HEK293 (cell line): ENCODE data around the gene SLC29A1.

ENCODE experiments used
- CTCF ChIA-PET: fragments of 350-600 bp; formaldehyde crosslinking; extraction: SDS; loops from one replicate; lab custom pipeline; 2021; ENCODE audit warnings: antibody characterized with exemption; lab: Yijun Ruan, JAX
- POLR2A ChIA-PET: fragments of 300-600 bp; formaldehyde crosslinking; extraction: SDS; loops from one replicate; lab custom pipeline; 2020; ENCODE audit warnings: antibody characterized with exemption, inconsistent platforms; lab: Yijun Ruan, JAX
- H3K27ac ChIP-seq: fragments of 200-500 bp; sonication (Bioruptor generic); 2 replicates; pipeline ENCODE4 v1.5.1; 2014; ENCODE audit warnings: low read depth, low read length, control low read depth, inconsistent platforms; ENCODE audit errors: extremely low read depth
- H3K36me3 ChIP-seq, 2 experiments: fragments of 200-500 bp in 1 of 2; sonication (Bioruptor generic) in 1 of 2; 1 replicate in 1 of 2; 2 replicates in 1 of 2; pipeline ENCODE4 v1.5.1; 2014 to 2017; ENCODE audit warnings: inconsistent platforms in 2 of 2, low read length in 2 of 2; ENCODE audit not compliant: control insufficient read depth in 2 of 2, insufficient read depth in 1 of 2
- H3K4me1 ChIP-seq: fragments of 200-500 bp; sonication (Bioruptor generic); 2 replicates; pipeline ENCODE4 v1.5.1; 2014; ENCODE audit warnings: mild to moderate bottlenecking, low read length, inconsistent platforms; ENCODE audit not compliant: control insufficient read depth, insufficient read depth
- H3K4me3 ChIP-seq: 2 replicates; pipeline ENCODE4 v1.5.1; 2011; ENCODE audit warnings: low read depth, mild to moderate bottlenecking, control low read depth, low read length, moderate library complexity
- H3K9me3 ChIP-seq: fragments of 200-500 bp; sonication (Bioruptor generic); 2 replicates; pipeline ENCODE4 v1.5.1; 2014; ENCODE audit warnings: low read depth, low read length, inconsistent platforms; ENCODE audit not compliant: control insufficient read depth, insufficient read depth
- GLIS1 ChIP-seq: fragments of 450-650 bp; formaldehyde crosslinking; IDR thresholded peaks from 2 replicates; pipeline ENCODE4 v1.5.1; 2016; ENCODE audit warnings: missing biosample characterization, missing genetic modification characterization
- HOXC10 ChIP-seq: sonication (generic); formaldehyde crosslinking; IDR thresholded peaks from 2 replicates; pipeline ENCODE4 v1.8.1; 2023; ENCODE audit warnings: mild to moderate bottlenecking, missing genetic modification reagents
- MEIS1 ChIP-seq: sonication (generic); formaldehyde crosslinking; IDR thresholded peaks from 2 replicates; pipeline ENCODE4 v1.8.1; 2022; ENCODE audit warnings: missing genetic modification reagents, mild to moderate bottlenecking, borderline replicate concordance
- OSR2 ChIP-seq: fragments of 450-650 bp; formaldehyde crosslinking; IDR thresholded peaks from 2 replicates; pipeline ENCODE4 v1.5.1; 2016; ENCODE audit warnings: missing biosample characterization, missing genetic modification characterization
- WT1 ChIP-seq: fragments of 450-650 bp; formaldehyde crosslinking; IDR thresholded peaks from 2 replicates; pipeline ENCODE4 v1.5.1; 2016; ENCODE audit warnings: missing biosample characterization, missing genetic modification characterization
- ZBTB8A ChIP-seq: fragments of 450-650 bp; formaldehyde crosslinking; IDR thresholded peaks from 2 replicates; pipeline ENCODE4 v1.5.1; 2016; ENCODE audit warnings: missing biosample characterization, missing genetic modification characterization
- ZEB2 ChIP-seq: fragments of 450-650 bp; formaldehyde crosslinking; IDR thresholded peaks from 2 replicates; pipeline ENCODE4 v1.5.1; 2016; ENCODE audit warnings: missing biosample characterization, missing genetic modification characterization
- ZNF146 ChIP-seq: fragments of 450-650 bp; formaldehyde crosslinking; IDR thresholded peaks from 2 replicates; pipeline ENCODE4 v1.5.1; 2016; ENCODE audit warnings: missing biosample characterization, missing genetic modification characterization
- ZNF175 ChIP-seq: fragments of 450-650 bp; formaldehyde crosslinking; IDR thresholded peaks from 2 replicates; pipeline ENCODE4 v1.5.1; 2016; ENCODE audit warnings: missing biosample characterization, missing genetic modification characterization
- ZNF214 ChIP-seq: fragments of 450-650 bp; formaldehyde crosslinking; IDR thresholded peaks from 2 replicates; pipeline ENCODE4 v1.5.1; 2017; ENCODE audit warnings: missing biosample characterization, mild to moderate bottlenecking, missing genetic modification characterization, borderline replicate concordance
- ZNF239 ChIP-seq: fragments of 450-650 bp; formaldehyde crosslinking; IDR thresholded peaks from 2 replicates; pipeline ENCODE4 v1.5.1; 2016; ENCODE audit warnings: missing biosample characterization, missing genetic modification characterization
- ZNF266 ChIP-seq: fragments of 450-650 bp; formaldehyde crosslinking; IDR thresholded peaks from 2 replicates; pipeline ENCODE4 v1.5.1; 2016; ENCODE audit warnings: missing biosample characterization, missing genetic modification characterization, low read depth
- ZNF274 ChIP-seq, 2 experiments: fragments of 200-500 bp in 1 of 2; fragments of 450-650 bp in 1 of 2; sonication (Bioruptor generic) in 1 of 2; formaldehyde crosslinking in 1 of 2; IDR thresholded peaks; 2 replicates each; pipeline versions ENCODE4 v1.5.1 to v1.6.1; 2014 to 2016; ENCODE audit warnings: borderline replicate concordance in 1 of 2, inconsistent platforms in 1 of 2, low read length in 1 of 2, missing biosample characterization in 1 of 2, missing genetic modification characterization in 1 of 2
- ZNF302 ChIP-seq: fragments of 450-650 bp; formaldehyde crosslinking; IDR thresholded peaks from 2 replicates; pipeline ENCODE4 v1.5.1; 2016; ENCODE audit warnings: missing biosample characterization, missing genetic modification characterization, low read depth
- ZNF335 ChIP-seq: fragments of 450-650 bp; formaldehyde crosslinking; conservative IDR thresholded peaks from 2 replicates; pipeline ENCODE4 v1.5.1; 2016; ENCODE audit warnings: missing biosample characterization, missing genetic modification characterization
- ZNF391 ChIP-seq: fragments of 450-650 bp; formaldehyde crosslinking; IDR thresholded peaks from 2 replicates; pipeline ENCODE4 v1.5.1; 2016; ENCODE audit warnings: low read depth, missing biosample characterization, missing genetic modification characterization, borderline replicate concordance
- ZNF558 ChIP-seq: fragments of 450-650 bp; formaldehyde crosslinking; IDR thresholded peaks from 2 replicates; pipeline ENCODE4 v1.5.1; 2016; ENCODE audit warnings: missing biosample characterization, missing genetic modification characterization
- ZNF600 ChIP-seq: fragments of 450-650 bp; formaldehyde crosslinking; IDR thresholded peaks from 2 replicates; pipeline ENCODE4 v1.5.1; 2016; ENCODE audit warnings: missing biosample characterization, missing genetic modification characterization
- ZNF677 ChIP-seq: fragments of 450-650 bp; IDR thresholded peaks from 2 replicates; pipeline ENCODE4 v1.5.0; 2018; ENCODE audit warnings: missing biosample characterization, mild to moderate bottlenecking, missing genetic modification characterization, moderate library complexity
- ZNF777 ChIP-seq: fragments of 450-650 bp; formaldehyde crosslinking; IDR thresholded peaks from 2 replicates; pipeline ENCODE4 v1.5.1; 2017; ENCODE audit warnings: missing biosample characterization, missing genetic modification characterization, borderline replicate concordance
- ZNF830 ChIP-seq: fragments of 450-650 bp; IDR thresholded peaks from 2 replicates; pipeline ENCODE4 v1.5.0; 2018; ENCODE audit warnings: missing biosample characterization, missing genetic modification characterization, low read depth, mild to moderate bottlenecking, moderate library complexity
- ZNF837 ChIP-seq: fragments of 450-650 bp; formaldehyde crosslinking; IDR thresholded peaks from 2 replicates; pipeline ENCODE4 v1.5.1; 2016; ENCODE audit warnings: missing biosample characterization, missing genetic modification characterization
- ZSCAN23 ChIP-seq: fragments of 450-650 bp; formaldehyde crosslinking; IDR thresholded peaks from 2 replicates; pipeline ENCODE4 v1.5.1; 2016; ENCODE audit warnings: missing biosample characterization, missing genetic modification characterization
- TF ChIP-seq, protein P1 (sequence below): fragments of 450-650 bp; formaldehyde crosslinking; IDR thresholded peaks from 2 replicates; pipeline ENCODE4 v1.5.1; 2016; ENCODE audit warnings: missing biosample characterization, missing genetic modification characterization

Gene SLC29A1

DNA sequence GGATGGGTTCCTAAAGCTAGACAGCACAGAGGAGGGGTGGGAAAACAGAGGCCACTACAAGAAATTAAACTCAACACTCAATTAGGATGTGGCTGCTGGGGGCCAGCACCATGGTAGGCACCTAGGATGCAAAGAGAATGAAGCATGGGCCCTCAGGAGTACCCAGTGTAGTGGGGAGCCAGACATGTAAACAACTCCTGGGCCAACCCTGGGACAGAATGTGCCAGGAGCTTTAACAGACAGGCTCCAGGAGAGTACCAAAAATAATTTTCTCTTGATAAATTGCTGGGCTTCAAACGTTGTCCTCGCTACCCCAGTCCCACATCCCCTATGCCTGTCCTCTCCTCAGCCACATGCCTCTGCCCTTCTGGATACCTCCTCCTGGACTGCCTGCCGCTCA lies 48.5 kb downstream of the SLC29A1 start:
- Histone ChIP-seq H3K9me3 (no peaks in the 10 kb centered on the region), H3K4me3 (no peak overlapping the region), H3K27ac (no peak overlapping the region), H3K4me1 (no peaks in the 10 kb centered on the region), H3K36me3 (no peaks in the 10 kb centered on the region)
- CTCF ChIA-PET = interaction anchor here (0.6 to 7.2 kb wide), 5 partner anchors 16 to 64 kb away, joined by 3 to 208 read pairs (median 4); partner anchors contain the start of gene AARS2
- POLR2A ChIA-PET = no interaction called here
- TF ChIP-seq ZNF214 (tag by site-specific recombination) (no peak), ZNF146 (tag by site-specific recombination) (no peak), ZEB2 (no peak), ZNF266 (tag by site-specific recombination) (no peak), GLIS1 (peak; percentile 49; the same call in 1 of the 2 replicates), HOXC10 (no peak), ZNF837 (no peak), ZNF274 (IDR thresholded peaks at IDR 0.05; ENCODE audit: low read length) (no peak), ZNF274 (tag by site-specific recombination; IDR thresholded peaks at IDR 0.05; ENCODE audit: borderline replicate concordance) (no peak)
- TF ChIP-seq, all 188 proteins: peak for 1

DNA sequence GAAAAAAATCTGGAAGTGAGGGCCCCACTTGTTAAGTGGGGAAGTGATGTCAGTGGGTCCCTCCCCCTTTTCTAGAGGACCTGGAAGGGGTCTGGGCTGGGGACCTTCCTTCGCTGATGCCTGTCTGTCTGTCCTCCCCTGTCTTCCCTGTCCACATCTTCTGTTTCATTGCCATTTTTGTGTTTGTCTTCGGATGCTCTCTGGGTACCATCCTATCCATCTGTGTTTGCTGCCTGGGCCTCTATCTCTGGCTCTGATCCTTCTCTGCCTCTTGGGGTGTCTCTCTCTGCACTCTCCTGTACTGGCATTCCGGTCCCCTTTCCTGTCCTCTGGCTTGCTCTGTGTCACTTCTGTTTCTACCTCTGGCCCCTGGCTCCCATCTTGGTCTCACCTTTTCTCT lies 49.1 kb downstream of the SLC29A1 start:
- TF ChIP-seq ZNF335 (tag by site-specific recombination) (peak; percentile 68), ZNF302 (tag by site-specific recombination) (no peak)
- TF ChIP-seq, all 188 proteins: peak for 1
- no peaks in the 10 kb centered on the region for H3K9me3 ChIP-seq
- no peak overlapping the region for H3K27ac ChIP-seq
- no peak overlapping the region for H3K4me3 ChIP-seq
- CTCF ChIA-PET = interaction anchor here (0.6 to 7.2 kb wide), 4 partner anchors 17 to 63 kb away, joined by 3 to 208 read pairs (median 5); partner anchors contain the start of gene AARS2
- no peaks in the 10 kb centered on the region for H3K36me3 ChIP-seq
- H3K4me1 ChIP-seq = no peaks in the 10 kb centered on the region
- POLR2A ChIA-PET = no interaction called here

DNA sequence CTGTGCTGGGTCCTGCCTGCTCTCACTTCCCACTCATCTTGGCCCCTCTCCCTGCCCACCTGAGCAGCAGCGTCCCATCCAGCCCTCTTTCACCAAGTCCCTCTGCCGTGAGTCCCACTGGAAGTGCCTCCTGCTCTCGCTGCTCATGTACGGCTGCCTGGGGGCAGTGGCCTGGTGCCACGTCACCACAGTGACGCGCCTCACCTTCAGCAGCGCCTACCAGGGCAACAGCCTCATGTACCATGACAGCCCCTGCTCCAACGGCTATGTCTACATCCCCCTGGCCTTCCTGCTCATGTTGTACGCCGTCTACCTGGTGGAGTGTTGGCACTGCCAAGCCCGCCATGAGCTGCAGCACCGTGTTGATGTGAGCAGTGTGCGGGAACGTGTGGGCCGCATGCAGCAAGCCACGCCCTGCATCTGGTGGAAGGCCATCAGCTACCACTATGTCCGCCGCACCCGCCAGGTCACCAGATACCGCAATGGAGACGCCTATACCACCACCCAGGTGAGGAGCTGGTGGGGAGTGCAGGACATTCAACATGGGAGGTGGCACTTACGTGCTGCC lies 49.7 kb downstream of the SLC29A1 start:
- TF ChIP-seq ZNF391 (tag by site-specific recombination) = no peak
- TF ChIP-seq ZNF600 (tag by site-specific recombination) = peak; percentile 54; the same call in 1 of the 2 replicates
- TF ChIP-seq ZNF830 (tag by site-specific recombination) = no peak
- no peak for TF ChIP-seq ZNF175 (tag by site-specific recombination)
- 0 out of 2 replicates have a peak, but pooled peaks have one; percentile 28 for TF ChIP-seq WT1 (tag by site-specific recombination)
- ChIA-PET CTCF (interaction anchor here (0.6 to 1.6 kb wide), 5 partner anchors 9 to 107 kb away, joined by 3 to 6 read pairs (median 4); partner anchors contain the start of gene AARS2), POLR2A (interaction anchor here (1.0 kb wide), 1 partner anchor 13 kb away, joined by 3 read pairs; no protein-coding TSS in a partner anchor)
- Histone ChIP-seq H3K4me3 (no peak overlapping the region), H3K9me3 (no peaks in the 10 kb centered on the region), H3K27ac (no peak overlapping the region), H3K4me1 (no peaks in the 10 kb centered on the region), H3K36me3 (no peaks in the 10 kb centered on the region)

DNA sequence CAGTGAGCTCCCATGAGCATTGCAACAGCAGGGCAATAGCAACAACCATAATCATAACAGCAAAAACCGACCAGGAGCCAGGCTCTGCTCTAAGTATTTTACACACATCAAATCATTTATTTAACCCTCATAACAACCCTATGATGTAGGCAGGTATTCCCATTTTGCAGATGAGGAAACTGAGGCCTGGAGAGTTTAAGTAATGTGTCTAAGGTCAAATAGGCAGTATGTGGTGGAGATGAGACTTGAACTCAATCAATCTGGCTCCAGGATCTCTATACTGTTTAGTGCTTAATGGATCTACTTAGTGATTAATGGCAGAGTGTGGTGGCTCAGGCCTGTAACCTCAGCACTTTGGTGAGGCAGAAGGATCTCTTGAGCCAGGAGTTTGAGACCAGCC lies 50.2 kb downstream of the SLC29A1 start:
- Histone ChIP-seq H3K36me3 (no peaks in the 10 kb centered on the region), H3K4me3 (no peak overlapping the region), H3K9me3 (no peaks in the 10 kb centered on the region), H3K4me1 (no peaks in the 10 kb centered on the region), H3K27ac (no peak overlapping the region)
- ChIA-PET CTCF (interaction anchor here (0.6 to 1.4 kb wide), 6 partner anchors 9 to 106 kb away, joined by 3 to 6 read pairs (median 4); partner anchors contain the start of gene AARS2), POLR2A (interaction anchor here (1.0 kb wide), 1 partner anchor 12 kb away, joined by 3 read pairs; no protein-coding TSS in a partner anchor)
- TF ChIP-seq ZSCAN23 (tag by site-specific recombination) (no peak), OSR2 (tag by site-specific recombination) (no peak), ZNF239 (tag by site-specific recombination) (no peak), ZBTB8A (tag by site-specific recombination) (no peak), ZNF558 (tag by site-specific recombination) (no peak), MEIS1 (CRISPR knock-in tag) (no peak), ZNF777 (tag by site-specific recombination) (no peak), ZNF677 (tag by site-specific recombination) (no peak)
- TF ChIP-seq, protein P1, sequence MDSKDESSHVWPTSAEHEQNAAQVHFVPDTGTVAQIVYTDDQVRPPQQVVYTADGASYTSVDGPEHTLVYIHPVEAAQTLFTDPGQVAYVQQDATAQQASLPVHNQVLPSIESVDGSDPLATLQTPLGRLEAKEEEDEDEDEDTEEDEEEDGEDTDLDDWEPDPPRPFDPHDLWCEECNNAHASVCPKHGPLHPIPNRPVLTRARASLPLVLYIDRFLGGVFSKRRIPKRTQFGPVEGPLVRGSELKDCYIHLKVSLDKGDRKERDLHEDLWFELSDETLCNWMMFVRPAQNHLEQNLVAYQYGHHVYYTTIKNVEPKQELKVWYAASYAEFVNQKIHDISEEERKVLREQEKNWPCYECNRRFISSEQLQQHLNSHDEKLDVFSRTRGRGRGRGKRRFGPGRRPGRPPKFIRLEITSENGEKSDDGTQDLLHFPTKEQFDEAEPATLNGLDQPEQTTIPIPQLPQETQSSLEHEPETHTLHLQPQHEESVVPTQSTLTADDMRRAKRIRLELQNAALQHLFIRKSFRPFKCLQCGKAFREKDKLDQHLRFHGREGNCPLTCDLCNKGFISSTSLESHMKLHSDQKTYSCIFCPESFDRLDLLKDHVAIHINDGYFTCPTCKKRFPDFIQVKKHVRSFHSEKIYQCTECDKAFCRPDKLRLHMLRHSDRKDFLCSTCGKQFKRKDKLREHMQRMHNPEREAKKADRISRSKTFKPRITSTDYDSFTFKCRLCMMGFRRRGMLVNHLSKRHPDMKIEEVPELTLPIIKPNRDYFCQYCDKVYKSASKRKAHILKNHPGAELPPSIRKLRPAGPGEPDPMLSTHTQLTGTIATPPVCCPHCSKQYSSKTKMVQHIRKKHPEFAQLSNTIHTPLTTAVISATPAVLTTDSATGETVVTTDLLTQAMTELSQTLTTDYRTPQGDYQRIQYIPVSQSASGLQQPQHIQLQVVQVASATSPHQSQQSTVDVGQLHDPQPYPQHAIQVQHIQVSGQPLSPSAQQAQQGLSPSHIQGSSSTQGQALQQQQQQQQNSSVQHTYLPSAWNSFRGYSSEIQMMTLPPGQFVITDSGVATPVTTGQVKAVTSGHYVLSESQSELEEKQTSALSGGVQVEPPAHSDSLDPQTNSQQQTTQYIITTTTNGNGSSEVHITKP (tag by site-specific recombination) = no peak
